ENCODE measurements around the gene MAML2.

The MAML2 gene

GRCh38 chr11:96098511-96099241 is 244.3 kb downstream of the MAML2 start:
- no peak for DNase-seq (ENCODE audit: low spot score)

GRCh38 chr11:96097844-96098421 is 245.1 kb downstream of the MAML2 start:
- no peak for DNase-seq (ENCODE audit: low spot score)

- no peak for DNase-seq (ENCODE audit: low spot score)
These were observed 246.6 kb downstream of the MAML2 start for GRCh38 chr11:96096360-96096759.

- DNase-seq (ENCODE audit: low spot score): no peak
These were observed 247.1 kb downstream of the MAML2 start for GRCh38 chr11:96095884-96096303.

- no peak for DNase-seq (ENCODE audit: low spot score)
These were observed 248.8 kb downstream of the MAML2 start for GRCh38 chr11:96094156-96094555.

- no peak for DNase-seq (ENCODE audit: low spot score)
These were observed 250.5 kb downstream of the MAML2 start for GRCh38 chr11:96092511-96092910.

GRCh38 chr11:96091476-96091875 is 251.5 kb downstream of the MAML2 start:
- DNase-seq (ENCODE audit: low spot score): peak; percentile 9

- no peak for DNase-seq (ENCODE audit: low spot score)
These were observed 252.3 kb downstream of the MAML2 start for GRCh38 chr11:96090711-96091110.

GRCh38 chr11:96088914-96089313 is 254.1 kb downstream of the MAML2 start:
- no peak for DNase-seq (ENCODE audit: low spot score)

GRCh38 chr11:96086111-96086510 is 256.9 kb downstream of the MAML2 start:
- DNase-seq (ENCODE audit: low spot score): no peak

GRCh38 chr11:96085319-96085930 is 257.6 kb downstream of the MAML2 start:
- DNase-seq (ENCODE audit: low spot score): no peak

GRCh38 chr11:96084610-96085318 is 258.2 kb downstream of the MAML2 start:
- DNase-seq (ENCODE audit: low spot score): no peak

- no peak for DNase-seq (ENCODE audit: low spot score)
These were observed 260.1 kb downstream of the MAML2 start for GRCh38 chr11:96082936-96083335.

- no peak for DNase-seq (ENCODE audit: low spot score)
These were observed 260.7 kb downstream of the MAML2 start for GRCh38 chr11:96082002-96082899.

- no peak for DNase-seq (ENCODE audit: low spot score)
These were observed 261.4 kb downstream of the MAML2 start for GRCh38 chr11:96081561-96081960.

GRCh38 chr11:96079691-96080090 is 263.3 kb downstream of the MAML2 start:
- no peak for DNase-seq (ENCODE audit: low spot score)

GRCh38 chr11:96075532-96075959 is 267.4 kb downstream of the MAML2 start:
- DNase-seq (ENCODE audit: low spot score): peak; percentile 3

GRCh38 chr11:96074551-96075310 is 268.3 kb downstream of the MAML2 start:
- DNase-seq (ENCODE audit: low spot score): no peak

- DNase-seq (ENCODE audit: low spot score): no peak
These were observed 269.5 kb downstream of the MAML2 start for GRCh38 chr11:96073536-96073935.

GRCh38 chr11:96072592-96072991 is 270.4 kb downstream of the MAML2 start:
- no peak for DNase-seq (ENCODE audit: low spot score)

- no peak for DNase-seq (ENCODE audit: low spot score)
These were observed 272.5 kb downstream of the MAML2 start for GRCh38 chr11:96070453-96070852.

All from germinal center (tissue), 1 donor.